Activated CD8-positive, alpha-beta T cell treated with anti-CD3 and anti-CD28 coated beads for 36 hours (primary cell): ENCODE measurements around the gene PLBD2. TPM values are rescaled to one million over a fixed set of nuclear protein-coding genes. Genes with fewer than 3 reads are reported as not detected.

Experiments used
- ATAC-seq: fragments of 200-7000 bp; cut with Tn5 transposase; one replicate; pipeline ENCODE4 v1.10.0; 2021; ENCODE audit warnings: mild to moderate bottlenecking, moderate library complexity
- CTCF ChIA-PET: fragments of 350-600 bp; sonication (Branson Sonifier 250); formaldehyde crosslinking; loops from one replicate; lab custom pipeline; 2021; ENCODE audit warnings: antibody characterized with exemption; lab: Charles Lee
- POLR2A ChIA-PET: fragments of 350-600 bp; sonication (Branson Sonifier 250); formaldehyde crosslinking; loops from one replicate; lab custom pipeline; 2021; ENCODE audit warnings: antibody characterized with exemption; lab: Charles Lee
- DNase-seq: peaks from one replicate; pipeline ENCODE4 v3.0.0-alpha.2; 2020
- H3K27ac Mint-ChIP-seq: one replicate; pipeline ENCODE4 v1.8.0; 2021; ENCODE audit warnings: mild to moderate bottlenecking, mixed read lengths
- H3K27me3 Mint-ChIP-seq: one replicate; pipeline ENCODE4 v1.8.0; 2021; ENCODE audit warnings: mixed read lengths
- H3K36me3 Mint-ChIP-seq: one replicate; pipeline ENCODE4 v1.8.0; 2021; ENCODE audit warnings: low read depth, mixed read lengths
- H3K4me1 Mint-ChIP-seq: one replicate; pipeline ENCODE4 v1.8.0; 2021; ENCODE audit warnings: low read depth, mixed read lengths
- H3K4me3 Mint-ChIP-seq: one replicate; pipeline ENCODE4 v1.8.0; 2021; ENCODE audit warnings: mild to moderate bottlenecking, moderate library complexity, mixed read lengths
- H3K9me3 Mint-ChIP-seq: one replicate; pipeline ENCODE4 v1.8.0; 2021; ENCODE audit warnings: mixed read lengths
- intact Hi-C: fragments of 100-400 bp; cut with micrococcal nuclease; formaldehyde crosslinking; loops from one replicate; pipeline ENCODE4 v1.10.0; 2022
- total RNA-seq, 2 experiments: library from RNA; stranded (reverse); gene quantifications; one replicate each; pipeline ENCODE4 v1.2.3, GENCODE V29; 2021
- TF ChIP-seq, protein P1 (sequence below): fragments of 200-600 bp; IDR thresholded peaks from one replicate; pipeline ENCODE4 v1.8.0; 2022; ENCODE audit warnings: antibody characterized with exemption, mild to moderate bottlenecking

PLBD2 gene
- total RNA-seq, 2 experiments from 2014 or later: 13.5 to 13.9 TPM

DNA sequence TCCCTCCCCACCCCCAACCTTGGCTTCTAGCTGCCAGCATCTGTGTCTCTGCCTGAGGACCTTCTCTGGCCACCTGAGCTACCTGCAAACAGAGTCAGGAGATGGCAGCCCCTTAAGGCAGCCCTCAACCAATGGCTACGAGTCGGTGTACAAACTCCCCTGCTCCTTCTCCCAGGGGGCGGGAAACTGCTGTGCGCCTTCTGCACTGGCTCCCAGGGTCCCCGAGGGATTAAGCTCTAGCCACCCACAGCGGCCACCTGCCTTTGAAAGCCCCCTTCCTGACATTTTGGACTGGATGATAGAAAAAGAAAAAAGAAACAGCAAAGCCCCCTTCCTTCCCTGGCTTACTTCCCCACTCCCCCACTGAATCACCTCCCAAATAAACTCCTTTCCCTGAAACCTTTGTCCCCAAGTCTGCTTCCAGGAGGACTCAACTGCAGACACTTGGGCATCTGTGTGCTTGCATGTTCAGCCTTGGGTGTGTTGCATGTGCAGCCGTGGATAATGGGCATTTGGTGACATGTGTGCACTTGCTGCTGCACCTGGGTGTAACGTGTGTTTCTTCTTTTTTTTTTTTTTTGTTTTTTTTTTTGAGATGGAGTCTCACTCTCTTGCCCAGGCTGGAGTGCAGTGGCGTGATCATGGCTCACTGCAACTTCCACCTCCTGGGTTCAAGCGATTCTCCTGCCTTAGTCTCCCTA is 39.3 kb downstream of the PLBD2 start:
- H3K27me3 Mint-ChIP-seq: peaks cover 3% of the 10 kb centered on the region
- no peaks in the 10 kb centered on the region for H3K9me3 Mint-ChIP-seq
- H3K27ac Mint-ChIP-seq: no peak overlapping the region
- ChIA-PET POLR2A (no interaction called here), CTCF (no interaction called here)
- H3K4me3 Mint-ChIP-seq: no peak overlapping the region
- no peaks in the 10 kb centered on the region for H3K4me1 Mint-ChIP-seq
- ATAC-seq: no peak
- no peaks in the 10 kb centered on the region for H3K36me3 Mint-ChIP-seq
- TF ChIP-seq, protein P1, sequence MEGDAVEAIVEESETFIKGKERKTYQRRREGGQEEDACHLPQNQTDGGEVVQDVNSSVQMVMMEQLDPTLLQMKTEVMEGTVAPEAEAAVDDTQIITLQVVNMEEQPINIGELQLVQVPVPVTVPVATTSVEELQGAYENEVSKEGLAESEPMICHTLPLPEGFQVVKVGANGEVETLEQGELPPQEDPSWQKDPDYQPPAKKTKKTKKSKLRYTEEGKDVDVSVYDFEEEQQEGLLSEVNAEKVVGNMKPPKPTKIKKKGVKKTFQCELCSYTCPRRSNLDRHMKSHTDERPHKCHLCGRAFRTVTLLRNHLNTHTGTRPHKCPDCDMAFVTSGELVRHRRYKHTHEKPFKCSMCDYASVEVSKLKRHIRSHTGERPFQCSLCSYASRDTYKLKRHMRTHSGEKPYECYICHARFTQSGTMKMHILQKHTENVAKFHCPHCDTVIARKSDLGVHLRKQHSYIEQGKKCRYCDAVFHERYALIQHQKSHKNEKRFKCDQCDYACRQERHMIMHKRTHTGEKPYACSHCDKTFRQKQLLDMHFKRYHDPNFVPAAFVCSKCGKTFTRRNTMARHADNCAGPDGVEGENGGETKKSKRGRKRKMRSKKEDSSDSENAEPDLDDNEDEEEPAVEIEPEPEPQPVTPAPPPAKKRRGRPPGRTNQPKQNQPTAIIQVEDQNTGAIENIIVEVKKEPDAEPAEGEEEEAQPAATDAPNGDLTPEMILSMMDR: no peak
- intact Hi-C loops: no loop called here
- no peak for DNase-seq

DNA sequence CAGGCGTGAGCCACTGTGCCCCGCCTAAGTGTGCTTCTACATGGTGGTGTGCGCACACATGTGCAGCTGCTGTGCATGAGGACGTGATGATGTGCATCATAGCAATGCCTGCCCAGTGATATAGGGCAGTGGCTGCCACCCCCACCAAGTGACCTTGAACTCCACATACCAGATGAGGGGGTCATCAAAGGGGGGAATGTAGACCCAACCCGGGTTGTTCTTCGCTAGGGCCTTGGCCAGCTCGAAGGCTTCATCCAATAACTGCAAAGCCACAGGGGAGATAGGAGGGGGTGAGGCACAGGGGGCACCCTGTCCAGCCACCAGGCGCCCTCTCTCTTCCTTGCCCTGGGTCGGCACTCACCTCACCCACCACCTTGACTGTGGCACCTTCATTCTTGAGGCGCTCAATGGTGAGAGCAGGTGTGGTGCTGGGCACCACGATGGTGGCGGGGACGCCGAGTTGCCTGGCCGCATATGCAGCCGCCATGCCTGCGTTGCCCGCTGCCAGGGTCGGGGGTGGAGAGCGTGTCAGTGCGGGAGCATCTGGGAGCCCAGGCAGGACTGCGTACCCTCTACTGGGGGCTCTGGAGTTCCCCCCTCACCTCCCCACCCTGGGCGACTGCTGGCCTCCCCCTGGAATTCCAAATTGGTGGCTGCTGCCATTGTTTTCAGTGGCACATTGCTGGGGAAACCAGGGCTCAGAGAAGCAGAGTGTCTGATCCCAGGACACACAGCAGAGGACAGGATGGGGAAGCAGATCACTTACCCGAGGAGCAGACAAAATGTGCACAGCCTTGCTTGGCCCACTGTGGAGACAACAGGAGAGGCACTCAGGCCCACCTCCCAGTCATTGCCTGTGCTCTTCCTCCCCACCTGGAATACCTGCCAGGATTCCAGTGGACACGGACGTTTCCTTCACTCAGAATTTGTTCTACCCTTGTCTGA is 40.2 kb downstream of the PLBD2 start:
- DNase-seq (no peak), ATAC-seq (no peak)
- TF ChIP-seq, protein P1: no peak
- POLR2A ChIA-PET: no interaction called here
- Mint-ChIP-seq H3K4me3 (no peak overlapping the region), H3K27me3 (peaks cover 5% of the 10 kb centered on the region), H3K27ac (no peak overlapping the region), H3K36me3 (no peaks in the 10 kb centered on the region), H3K9me3 (no peaks in the 10 kb centered on the region), H3K4me1 (no peaks in the 10 kb centered on the region)
- CTCF ChIA-PET: no interaction called here
- intact Hi-C loops: no loop called here

DNA sequence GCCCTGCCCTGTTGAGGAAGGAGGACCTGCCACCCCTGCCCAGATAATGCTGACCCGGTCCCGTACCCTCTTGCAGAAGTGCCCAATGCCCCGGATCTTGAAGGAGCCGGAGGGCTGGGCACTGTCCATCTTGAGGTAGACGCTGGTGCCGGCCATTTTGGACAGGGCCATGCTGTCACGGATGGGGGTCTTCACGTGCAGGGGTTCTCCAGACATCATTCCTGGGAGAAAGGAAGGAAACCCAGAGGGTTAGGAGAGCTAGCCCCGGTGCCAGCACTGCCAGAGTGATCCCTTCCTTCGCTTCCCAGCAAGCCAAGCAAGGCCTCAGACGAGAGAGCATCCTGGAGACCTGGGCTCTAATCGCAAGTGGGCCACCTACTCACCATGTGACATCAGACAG is 41.1 kb downstream of the PLBD2 start:
- TF ChIP-seq, protein P1: no peak
- Mint-ChIP-seq H3K36me3 (no peaks in the 10 kb centered on the region), H3K27ac (no peak overlapping the region), H3K4me3 (no peak overlapping the region), H3K27me3 (peaks cover 5% of the 10 kb centered on the region), H3K4me1 (no peaks in the 10 kb centered on the region), H3K9me3 (no peaks in the 10 kb centered on the region)
- intact Hi-C loops: no loop called here
- CTCF ChIA-PET: no interaction called here
- no peak for DNase-seq
- no peak for ATAC-seq
- POLR2A ChIA-PET: no interaction called here

DNA sequence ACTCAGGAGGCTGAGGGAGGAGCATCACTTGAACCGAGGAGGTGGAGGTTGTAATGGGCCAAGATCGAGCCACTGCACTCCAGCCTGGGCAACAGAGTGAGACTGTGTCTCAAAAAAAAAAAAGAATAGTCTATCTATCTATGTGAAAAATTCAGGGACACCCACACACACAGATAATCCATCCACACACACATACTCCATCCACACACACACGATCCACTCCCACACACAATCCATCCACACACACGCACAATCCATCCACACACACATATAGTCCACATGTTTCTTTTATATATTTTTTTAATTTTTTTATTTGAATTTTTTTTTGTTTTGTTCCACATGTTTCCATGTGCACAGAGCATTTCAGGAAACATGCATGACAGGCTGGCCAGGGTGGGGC is 42.0 kb downstream of the PLBD2 start:
- Mint-ChIP-seq H3K4me1 (no peaks in the 10 kb centered on the region), H3K4me3 (no peak overlapping the region), H3K27ac (no peak overlapping the region), H3K27me3 (peaks cover 6% of the 10 kb centered on the region), H3K9me3 (no peaks in the 10 kb centered on the region), H3K36me3 (no peaks in the 10 kb centered on the region)
- DNase-seq: no peak
- TF ChIP-seq, protein P1: no peak
- no peak for ATAC-seq
- POLR2A ChIA-PET: no interaction called here
- CTCF ChIA-PET: no interaction called here
- intact Hi-C loops: no loop called here
